Stimulated activated CD4-positive, alpha-beta T cell treated with anti-CD3 and anti-CD28 coated beads, Interleukin-4, amount 100 ng/mL, for 48 hours (primary cell): ENCODE measurements around the gene PLEKHA8.
"Not testable (repeated sequence)": the region's sequence is repeated elsewhere in the genome, so short reads cannot be mapped to it uniquely, and the experiment has no call there.

Experiments used
- DNase-seq, 2 donors: peaks; one replicate each; pipeline ENCODE4 v3.0.0-alpha.2; 2020; ENCODE audit warnings: low read depth in 2 of 2

Gene PLEKHA8

GRCh38 chr7:30065746-30066145 is 37.5 kb downstream of the PLEKHA8 start:
- DNase-seq, result no peak

DNA sequence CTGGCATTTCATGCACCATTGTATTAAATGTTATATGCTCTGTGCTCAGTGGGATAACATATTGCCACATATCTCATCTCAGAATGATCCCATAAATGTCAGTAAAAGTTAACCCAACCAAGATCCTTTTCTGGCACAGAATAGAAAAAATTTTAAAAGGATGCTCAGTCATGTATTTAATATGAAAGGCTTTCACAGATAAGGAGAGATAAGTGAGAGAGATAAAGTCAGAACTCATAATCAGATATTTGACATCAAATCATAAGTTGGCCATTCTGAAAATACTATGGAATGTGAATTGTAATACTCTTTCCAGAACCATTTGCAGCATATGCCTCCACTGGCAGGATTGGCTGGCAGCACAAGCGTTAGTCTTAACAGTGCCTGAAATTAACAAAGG is 38.5 kb downstream of the PLEKHA8 start:
- DNase-seq, result no peak

- no peak for DNase-seq
Measured at GRCh38 chr7:30068117-30068516, 39.9 kb downstream of the PLEKHA8 start.

DNA sequence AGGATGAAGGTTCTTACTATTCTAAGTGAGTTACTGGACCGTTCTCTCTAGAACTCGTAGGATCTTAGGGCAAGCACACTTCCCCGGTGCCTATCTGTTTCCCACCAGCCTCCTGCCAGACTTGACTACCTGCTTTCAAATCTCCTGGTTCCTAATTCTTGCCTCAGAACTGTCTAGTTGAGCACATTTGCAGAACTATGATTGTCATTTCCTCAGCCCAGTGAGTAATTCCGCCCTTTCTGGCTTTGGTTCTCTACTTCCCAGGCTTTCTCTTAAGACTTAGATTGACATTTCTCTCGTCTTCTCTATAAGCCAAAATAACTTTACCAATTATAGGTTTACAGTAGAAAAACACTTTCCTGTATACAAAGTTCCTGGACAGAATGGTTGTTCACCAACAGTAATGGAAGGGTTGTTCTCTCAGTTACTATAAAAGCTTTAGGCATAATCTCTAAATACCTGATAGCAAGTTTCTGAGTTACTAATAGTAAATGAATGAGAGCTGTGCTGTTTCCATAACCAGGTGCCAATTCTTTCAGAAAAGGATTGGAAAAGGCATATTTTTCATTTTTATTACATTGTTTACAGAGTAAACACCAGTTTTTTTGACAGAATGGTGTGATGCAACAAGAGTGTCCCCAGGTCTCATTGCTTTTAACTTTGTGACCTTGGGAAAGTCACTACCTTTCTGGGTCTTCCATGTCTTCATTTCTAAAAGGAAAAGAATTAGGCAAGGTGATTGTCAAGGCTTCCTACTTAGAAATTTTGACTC is 41.1 kb downstream of the PLEKHA8 start:
- DNase-seq, result no peak

DNA sequence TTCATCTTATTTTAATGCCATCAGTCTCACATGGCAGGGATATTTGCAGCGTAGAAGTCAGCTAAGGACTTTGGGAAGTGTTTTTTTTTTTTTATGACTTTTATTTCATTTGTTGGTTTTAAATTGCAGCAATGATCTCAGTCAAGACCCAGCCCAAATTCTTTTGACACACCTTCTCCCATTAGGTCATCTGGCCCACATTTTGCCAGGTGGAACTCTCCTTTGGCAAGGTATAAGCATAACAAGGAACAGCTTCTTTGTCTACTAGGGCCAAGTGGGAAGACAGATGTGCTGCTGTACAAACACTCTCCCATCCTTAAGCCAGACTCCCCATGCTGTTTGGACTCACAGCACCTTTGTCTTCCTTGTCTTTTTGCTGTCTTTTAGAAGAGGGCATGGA is 41.8 kb downstream of the PLEKHA8 start:
- no peak for DNase-seq

DNA sequence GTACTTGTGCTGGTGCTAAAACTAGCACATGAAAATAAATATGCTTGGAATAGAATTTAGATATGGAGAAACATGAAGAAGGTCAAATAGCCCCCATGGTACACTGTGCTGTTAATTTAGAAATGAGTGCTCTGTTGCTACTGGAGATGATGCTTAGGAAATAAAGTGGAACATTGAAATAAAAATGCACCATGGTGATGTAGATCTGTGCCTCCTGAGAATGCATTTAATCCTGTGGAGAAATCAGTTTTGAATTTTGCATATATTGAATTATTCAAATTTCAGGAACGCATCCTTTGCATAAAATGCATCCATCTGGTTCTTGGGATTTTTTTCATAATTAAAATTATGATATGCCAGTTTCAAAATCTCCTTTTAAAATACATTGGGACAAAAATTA is 44.5 kb downstream of the PLEKHA8 start:
- no peak for DNase-seq

DNA sequence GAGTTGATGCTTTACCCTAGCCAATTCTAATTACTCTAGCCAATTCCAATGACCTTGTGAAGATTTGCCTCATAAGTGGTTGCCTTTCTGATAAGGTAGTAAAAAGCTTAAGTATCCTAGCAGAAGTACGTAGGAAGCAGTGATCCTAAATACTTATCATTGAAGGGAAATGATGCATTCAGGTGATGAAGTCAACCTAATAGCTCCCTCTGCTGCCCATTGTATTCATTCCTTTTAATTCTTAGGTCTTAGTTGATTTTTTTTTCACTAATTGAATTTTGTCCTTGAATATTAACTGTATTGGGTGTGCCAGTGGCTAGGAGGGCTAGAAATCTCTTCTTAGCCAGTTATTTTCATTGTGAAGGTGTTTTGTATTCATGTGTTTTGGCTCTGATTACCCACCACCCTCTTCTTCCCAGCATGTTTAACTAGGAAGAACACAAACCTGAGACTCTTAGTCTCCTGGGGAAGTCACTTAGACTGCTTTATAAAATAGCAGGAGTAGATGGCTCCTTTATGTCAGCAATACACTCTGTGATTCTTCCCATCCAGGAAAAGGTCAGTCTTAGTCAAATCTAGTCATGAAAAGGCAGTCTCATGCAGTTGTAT is 46.3 kb downstream of the PLEKHA8 start:
- DNase-seq, result no peak

GRCh38 chr7:30076411-30076810 is 48.2 kb downstream of the PLEKHA8 start:
- no peak for DNase-seq

DNA sequence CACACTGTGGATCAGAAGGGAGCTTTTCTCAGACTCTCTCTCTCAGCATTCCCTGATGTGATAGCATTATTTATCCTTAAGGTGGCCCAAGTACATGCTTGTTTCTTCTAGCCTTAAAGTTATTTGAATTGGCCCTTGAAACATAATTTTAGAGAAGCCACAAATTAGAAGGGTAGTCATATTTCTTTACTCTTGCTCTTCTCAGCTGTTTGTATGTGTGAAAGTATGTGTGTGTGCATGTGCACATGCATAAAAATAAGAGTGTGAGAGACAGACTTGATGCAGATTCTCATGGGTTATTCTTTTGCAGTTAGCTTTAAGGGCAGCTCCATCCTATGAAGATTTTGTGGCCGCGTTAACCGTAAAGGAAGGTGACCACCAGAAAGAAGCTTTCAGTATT is 50.1 kb downstream of the PLEKHA8 start:
- no peak for DNase-seq

DNA sequence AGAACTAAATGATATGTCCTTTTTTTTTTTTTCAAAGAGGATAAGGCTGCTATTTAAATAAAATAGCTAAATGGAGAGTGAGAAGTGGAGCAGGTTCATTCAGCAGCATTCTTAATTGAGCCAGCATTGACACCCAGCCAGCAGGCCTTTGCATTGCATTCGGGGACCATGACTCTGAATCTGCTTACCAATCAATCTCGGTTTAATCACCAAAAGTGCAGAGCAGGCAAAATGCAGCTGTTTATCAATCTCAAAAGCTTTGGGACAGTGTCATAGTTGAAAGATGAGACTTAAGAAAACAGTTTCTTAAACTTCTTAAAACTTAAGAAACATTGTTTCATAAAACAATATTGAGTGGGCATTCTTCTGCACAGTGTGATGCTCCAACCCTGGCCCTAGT is 51.7 kb downstream of the PLEKHA8 start:
- no peak for DNase-seq

DNA sequence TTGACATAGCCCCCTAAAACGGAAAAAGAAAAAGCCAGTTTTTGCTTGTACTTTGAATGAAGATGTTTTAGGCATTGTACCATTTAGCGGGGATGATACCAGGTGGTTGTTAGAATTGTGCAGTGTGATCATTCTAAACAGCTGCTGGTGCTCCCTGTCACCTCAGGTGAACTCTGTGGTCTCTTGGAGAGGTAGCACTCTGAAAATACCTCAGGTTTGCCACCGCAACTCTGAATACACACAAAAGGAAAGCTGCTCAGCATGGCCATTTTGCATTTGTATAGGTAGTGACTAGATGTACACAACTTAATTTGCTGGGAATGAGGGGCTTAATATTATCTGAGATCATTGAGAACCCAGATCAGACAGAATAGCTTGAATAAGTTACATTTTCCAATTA is 52.6 kb downstream of the PLEKHA8 start:
- no peak for DNase-seq

DNA sequence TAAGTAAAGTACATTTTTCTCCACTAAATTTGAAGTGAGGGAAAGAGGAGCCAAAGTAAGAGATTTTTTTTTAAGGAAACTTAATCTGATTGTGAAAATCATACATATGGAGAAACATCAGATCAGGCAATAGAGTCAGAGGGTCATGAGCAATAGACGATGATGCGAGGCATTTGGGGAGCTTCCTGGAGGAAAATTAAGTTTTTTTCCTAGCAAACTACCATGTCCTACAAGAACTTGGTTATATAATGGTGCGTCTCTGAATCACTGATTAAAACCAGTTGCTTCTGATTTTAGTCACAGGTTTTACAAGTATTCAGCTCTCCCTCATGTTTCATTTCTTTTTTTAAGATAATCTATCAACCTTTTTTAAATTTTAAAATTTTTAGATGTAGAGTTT is 54.5 kb downstream of the PLEKHA8 start:
- no peak for DNase-seq

DNA sequence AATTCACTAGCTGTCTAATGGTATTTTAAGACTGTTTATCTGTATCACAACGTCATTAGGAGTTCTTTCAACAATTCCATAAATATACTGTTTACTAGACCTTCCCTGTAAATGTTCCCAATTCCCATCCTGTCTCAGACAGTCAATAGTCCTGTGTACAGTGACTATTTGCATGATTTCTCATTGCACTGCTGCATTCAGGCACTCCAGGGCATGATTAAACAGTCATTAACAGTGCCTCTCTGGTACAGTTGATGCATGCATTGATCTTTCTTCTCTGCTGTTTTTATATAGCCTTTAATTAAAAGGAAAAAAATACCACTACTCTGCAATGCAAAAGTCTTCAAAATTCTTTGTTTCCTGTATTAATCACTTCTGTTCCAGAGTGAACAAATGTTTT is 55.1 kb downstream of the PLEKHA8 start:
- no peak for DNase-seq

DNA sequence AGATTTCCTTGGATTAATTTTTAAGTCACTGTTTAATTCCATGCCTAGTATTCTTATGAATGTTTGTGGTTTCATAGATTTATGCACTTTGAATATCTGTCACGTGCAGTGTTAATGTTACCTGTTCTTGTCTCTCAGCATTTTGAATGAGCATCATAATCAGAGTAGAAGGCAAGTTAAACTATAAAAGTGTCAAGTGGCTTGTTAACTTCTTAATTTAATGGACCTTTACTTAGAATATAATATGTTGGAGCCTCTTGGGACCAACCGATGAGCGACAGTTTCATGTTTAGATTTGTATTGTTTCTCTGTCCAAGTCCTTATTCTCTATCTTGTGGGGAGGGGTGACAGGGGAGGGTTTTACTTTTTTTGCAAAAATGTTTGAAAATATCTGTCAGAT is 56.0 kb downstream of the PLEKHA8 start:
- DNase-seq, result no peak

DNA sequence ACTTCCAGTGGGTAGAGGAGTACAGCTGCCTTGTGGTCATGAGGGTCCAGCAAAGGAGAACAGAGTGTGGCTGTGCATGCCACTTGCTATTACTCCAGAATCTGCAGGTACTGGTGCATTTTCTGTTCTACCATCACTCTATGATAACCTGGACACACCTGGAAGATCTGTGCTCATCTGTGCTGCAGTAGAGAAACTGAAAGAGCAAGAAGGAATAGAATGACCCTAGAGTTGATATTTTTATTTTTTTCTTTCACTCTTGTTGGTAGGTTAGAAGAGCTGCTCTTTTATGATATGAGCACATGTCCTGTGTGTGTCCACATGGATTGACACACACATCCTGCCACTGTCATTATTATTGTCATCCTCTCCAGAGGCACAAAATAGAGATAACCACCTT is 58.3 kb downstream of the PLEKHA8 start:
- DNase-seq, result no peak

GRCh38 chr7:30087371-30087770 is 59.2 kb downstream of the PLEKHA8 start:
- DNase-seq, result no peak

- DNase-seq, result no peak
Measured at GRCh38 chr7:30088362-30088761, 60.1 kb downstream of the PLEKHA8 start.

- DNase-seq, result no peak
Measured at GRCh38 chr7:30090111-30090510, 61.9 kb downstream of the PLEKHA8 start.

DNA sequence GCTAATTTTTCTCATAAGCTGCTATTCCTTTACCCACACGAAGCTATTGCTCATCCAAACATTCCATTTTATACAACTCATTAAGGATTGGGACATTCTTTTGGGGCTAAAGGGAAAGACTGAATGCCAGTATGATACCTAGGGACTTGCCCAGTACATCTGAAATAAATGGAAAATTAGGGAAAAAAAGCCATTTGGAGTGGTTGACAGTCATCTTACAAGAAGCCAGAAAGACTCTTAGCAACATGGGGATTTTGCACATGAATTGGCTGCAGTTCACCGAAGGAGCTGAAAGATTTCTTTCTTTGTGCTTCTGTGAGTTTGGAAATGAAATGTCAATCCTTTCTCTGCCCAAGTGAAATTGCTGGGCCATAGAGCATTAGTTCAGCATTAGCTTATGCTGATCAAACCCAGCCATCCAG is 63.3 kb downstream of the PLEKHA8 start:
- DNase-seq, result no peak

DNA sequence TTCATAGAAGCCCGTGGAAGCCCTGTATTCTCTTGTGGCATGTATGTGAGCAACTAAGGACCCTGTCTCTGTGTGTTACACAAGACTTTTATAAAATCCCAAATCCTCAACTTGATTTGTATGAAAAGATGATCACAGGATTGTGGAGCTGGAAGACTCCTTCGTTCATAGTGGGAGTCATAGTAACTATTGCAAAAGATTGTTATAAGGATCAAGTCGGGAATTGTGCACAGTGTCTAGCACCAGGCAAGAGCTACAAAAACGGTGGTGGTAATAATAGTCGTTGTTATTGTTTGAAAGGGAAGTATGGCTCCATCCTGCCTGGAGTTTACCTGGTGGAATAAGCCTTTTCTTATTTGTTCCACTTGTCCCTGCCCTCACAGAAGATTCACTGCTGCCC is 63.8 kb downstream of the PLEKHA8 start:
- no peak for DNase-seq

DNA sequence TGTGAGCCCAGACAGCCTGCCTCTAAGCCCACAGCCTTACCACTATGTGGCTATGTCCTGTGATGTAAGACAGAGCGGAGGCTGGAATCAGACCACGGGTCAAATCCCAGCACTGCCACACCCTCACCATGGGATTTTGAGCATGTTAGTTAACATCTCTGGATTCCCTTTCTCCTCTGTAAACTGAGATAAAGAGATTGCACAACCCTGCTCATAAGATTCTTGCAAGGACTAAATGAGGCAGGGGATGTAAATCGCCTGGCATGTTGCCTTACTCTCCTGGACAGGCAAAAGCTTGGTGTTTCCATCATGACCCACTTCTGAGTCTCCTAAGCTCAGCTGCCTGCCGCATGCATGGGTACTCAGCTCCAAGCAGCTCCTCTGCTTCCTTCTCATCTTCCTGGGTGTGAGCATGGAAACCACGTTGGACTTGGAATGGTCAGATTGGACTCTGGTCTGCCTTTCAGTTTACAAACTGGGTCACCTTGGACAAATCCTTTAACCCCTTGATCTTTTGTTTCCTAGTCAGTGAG is 65.3 kb downstream of the PLEKHA8 start:
- DNase-seq, result no peak

DNA sequence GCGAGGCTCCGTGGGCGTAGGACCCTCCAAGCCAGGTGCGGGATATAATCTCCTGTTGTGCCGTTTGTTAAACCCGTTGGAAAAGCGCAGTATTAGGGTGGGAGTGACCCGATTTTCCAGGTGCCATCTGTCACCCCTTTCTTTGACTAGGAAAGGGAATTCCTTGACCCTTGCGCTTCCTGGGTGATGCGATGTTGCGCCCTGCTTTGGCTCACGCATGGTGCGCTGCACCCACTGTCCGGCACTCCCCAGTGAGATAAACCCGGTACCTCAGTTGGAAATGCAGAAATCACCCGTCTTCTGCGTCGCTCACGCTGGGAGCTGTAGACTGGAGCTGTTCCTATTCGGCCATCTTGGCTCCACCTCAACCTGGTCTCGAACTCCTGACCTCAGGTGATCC is 70.4 kb downstream of the PLEKHA8 start:
- not testable (repeated sequence) for DNase-seq

- DNase-seq, result no peak
Measured at GRCh38 chr7:30102281-30102680, 74.1 kb downstream of the PLEKHA8 start.
